Smooth muscle cell (in vitro differentiated cells): ENCODE data around the gene COX19. TPM values are rescaled to one million over a fixed set of nuclear protein-coding genes. Genes with fewer than 3 reads are reported as not detected.

ENCODE experiments used
- DNase-seq: peaks from one replicate; lab custom pipeline; 2025; ENCODE audit not compliant: unreplicated experiment; lab: John Stamatoyannopoulos, UW
- H2AFZ ChIP-seq: fragments of 200-600 bp; sonication (generic); 2 replicates; pipeline ENCODE4 v1.6.0; 2016; ENCODE audit warnings: antibody characterized with exemption, low read depth, mild to moderate bottlenecking
- H3F3A ChIP-seq: fragments of 200-600 bp; sonication (generic); 2 replicates; pipeline ENCODE4 v1.6.0; 2017; ENCODE audit warnings: antibody characterized with exemption, low read depth
- H3K27ac ChIP-seq: fragments of 200-600 bp; sonication (generic); 2 replicates; pipeline ENCODE4 v1.5.1; 2016; ENCODE audit warnings: low read depth, mild to moderate bottlenecking
- H3K27me3 ChIP-seq: fragments of 200-600 bp; sonication (generic); 2 replicates; pipeline ENCODE4 v1.6.1; 2016; ENCODE audit warnings: low read depth, mild to moderate bottlenecking
- H3K36me3 ChIP-seq: fragments of 200-600 bp; sonication (generic); 2 replicates; pipeline ENCODE4 v1.5.1; 2016; ENCODE audit warnings: low read depth
- H3K4me1 ChIP-seq: fragments of 200-600 bp; sonication (generic); 2 replicates; pipeline ENCODE4 v1.5.1; 2016; ENCODE audit warnings: low read depth
- H3K4me2 ChIP-seq: fragments of 200-600 bp; sonication (generic); 2 replicates; pipeline ENCODE4 v1.6.0; 2016; ENCODE audit warnings: mild to moderate bottlenecking
- H3K4me3 ChIP-seq: fragments of 200-600 bp; sonication (generic); 2 replicates; pipeline ENCODE4 v1.5.1; 2016; ENCODE audit warnings: mild to moderate bottlenecking
- H3K79me2 ChIP-seq: fragments of 200-600 bp; sonication (generic); 2 replicates; pipeline ENCODE4 v1.6.0; 2016; ENCODE audit warnings: low read depth, mild to moderate bottlenecking
- H3K9ac ChIP-seq: fragments of 200-600 bp; sonication (generic); 2 replicates; pipeline ENCODE4 v1.6.0; 2016; ENCODE audit warnings: low read depth
- H3K9me3 ChIP-seq: fragments of 200-600 bp; sonication (generic); replicated peaks from 2 replicates; pipeline ENCODE4 v1.5.1; 2016; ENCODE audit warnings: low read depth
- H4K20me1 ChIP-seq: fragments of 200-600 bp; sonication (generic); 2 replicates; pipeline ENCODE4 v1.6.0; 2016; ENCODE audit warnings: low read depth
- CTCF ChIP-seq: fragments of 200-600 bp; sonication (generic); IDR thresholded peaks from 2 replicates; pipeline ENCODE4 v1.5.1; 2017; ENCODE audit warnings: borderline replicate concordance, mild to moderate bottlenecking, antibody characterized with exemption; ENCODE audit not compliant: insufficient read depth, poor library complexity, severe bottlenecking
- WGBS: methylation state at CpG from one replicate; pipeline ENCODE4 v1.1.7; 2016; ENCODE audit warnings: low lambda C conversion rate; 5-methylcytosine and 5-hydroxymethylcytosine counted together
- polyA plus RNA-seq: library from polyadenylated mRNA; unstranded; fragments of >200 nt; fragmentation: Nextera tagmentation; extraction: Ambion mirVana; gene quantifications from 2 replicates; pipeline ENCODE4 v1.2.1, GENCODE V29; 2016
- total RNA-seq: library from RNA; depleted of rRNA; stranded (reverse); fragments of >200 nt; gene quantifications from 2 replicates; pipeline ENCODE4 v1.2.3, GENCODE V29; 2014

The COX19 gene
- total and polyA plus RNA-seq, 2 experiments from 2014 or later, result 10.0 to 10.4 TPM

GRCh38 chr7:992709-993607 lies 17.6 kb upstream of the COX19 start:
- TF ChIP-seq CTCF, result peak; percentile 99
- no peaks in the 10 kb centered on the region for H3K9me3 ChIP-seq
- no peak overlapping the region for H3K27ac ChIP-seq
- 25% methylated on average over 34 of the region's 34 CpGs for WGBS
- no peaks in the 10 kb centered on the region for H3F3A ChIP-seq
- H4K20me1 ChIP-seq, result peaks cover 4% of the 10 kb centered on the region
- no peak overlapping the region for H3K4me3 ChIP-seq
- H3K4me2 ChIP-seq, result no peak overlapping the region
- no peaks in the 10 kb centered on the region for H3K27me3 ChIP-seq
- DNase-seq, result peak; percentile 88
- H3K36me3 ChIP-seq, result no peaks in the 10 kb centered on the region
- H3K4me1 ChIP-seq, result peaks cover 4% of the 10 kb centered on the region
- no peak overlapping the region for H3K9ac ChIP-seq
- H3K79me2 ChIP-seq, result no peaks in the 10 kb centered on the region
- H2AFZ ChIP-seq, result no peak overlapping the region

GRCh38 chr7:991729-992656 lies 16.6 kb upstream of the COX19 start:
- H3K27me3 ChIP-seq, result no peaks in the 10 kb centered on the region
- H3K9ac ChIP-seq, result no peak overlapping the region
- H3K4me2 ChIP-seq, result no peak overlapping the region
- H3K9me3 ChIP-seq, result no peaks in the 10 kb centered on the region
- H3K36me3 ChIP-seq, result no peaks in the 10 kb centered on the region
- H3K27ac ChIP-seq, result no peak overlapping the region
- DNase-seq, result no peak
- H3K4me3 ChIP-seq, result no peak overlapping the region
- 91% methylated on average over 34 of the region's 34 CpGs for WGBS
- H2AFZ ChIP-seq, result no peak overlapping the region
- H3K4me1 ChIP-seq, result peaks cover 4% of the 10 kb centered on the region
- no peaks in the 10 kb centered on the region for H3K79me2 ChIP-seq
- TF ChIP-seq CTCF, result no peak
- H3F3A ChIP-seq, result no peaks in the 10 kb centered on the region
- peaks cover 4% of the 10 kb centered on the region for H4K20me1 ChIP-seq

- Histone ChIP-seq H3K27me3 (no peaks in the 10 kb centered on the region), H3K4me1 (peaks cover 4% of the 10 kb centered on the region), H4K20me1 (peaks cover 4% of the 10 kb centered on the region), H3K36me3 (no peaks in the 10 kb centered on the region), H3K4me3 (no peak overlapping the region), H3K4me2 (no peak overlapping the region), H2AFZ (no peak overlapping the region), H3K9ac (no peak overlapping the region), H3K9me3 (no peaks in the 10 kb centered on the region), H3F3A (no peaks in the 10 kb centered on the region), H3K79me2 (no peaks in the 10 kb centered on the region), H3K27ac (no peak overlapping the region)
- TF ChIP-seq CTCF, result no peak
- WGBS, result 89% methylated on average over 31 of the region's 35 CpGs
- DNase-seq, result no peak
These were observed 15.8 kb upstream of the COX19 start for GRCh38 chr7:990933-991728.
